NCI-H187 (cell line): ENCODE data around the gene MGAT3.

Experiments used
- DNase-seq, 2 experiments: peaks; one replicate each; lab custom pipeline; 2025; lab: John Stamatoyannopoulos, UW

The MGAT3 gene

GRCh38 chr22:39471381-39472141 lies 14.7 kb downstream of the MGAT3 start:
- DNase-seq, result no peak

DNA sequence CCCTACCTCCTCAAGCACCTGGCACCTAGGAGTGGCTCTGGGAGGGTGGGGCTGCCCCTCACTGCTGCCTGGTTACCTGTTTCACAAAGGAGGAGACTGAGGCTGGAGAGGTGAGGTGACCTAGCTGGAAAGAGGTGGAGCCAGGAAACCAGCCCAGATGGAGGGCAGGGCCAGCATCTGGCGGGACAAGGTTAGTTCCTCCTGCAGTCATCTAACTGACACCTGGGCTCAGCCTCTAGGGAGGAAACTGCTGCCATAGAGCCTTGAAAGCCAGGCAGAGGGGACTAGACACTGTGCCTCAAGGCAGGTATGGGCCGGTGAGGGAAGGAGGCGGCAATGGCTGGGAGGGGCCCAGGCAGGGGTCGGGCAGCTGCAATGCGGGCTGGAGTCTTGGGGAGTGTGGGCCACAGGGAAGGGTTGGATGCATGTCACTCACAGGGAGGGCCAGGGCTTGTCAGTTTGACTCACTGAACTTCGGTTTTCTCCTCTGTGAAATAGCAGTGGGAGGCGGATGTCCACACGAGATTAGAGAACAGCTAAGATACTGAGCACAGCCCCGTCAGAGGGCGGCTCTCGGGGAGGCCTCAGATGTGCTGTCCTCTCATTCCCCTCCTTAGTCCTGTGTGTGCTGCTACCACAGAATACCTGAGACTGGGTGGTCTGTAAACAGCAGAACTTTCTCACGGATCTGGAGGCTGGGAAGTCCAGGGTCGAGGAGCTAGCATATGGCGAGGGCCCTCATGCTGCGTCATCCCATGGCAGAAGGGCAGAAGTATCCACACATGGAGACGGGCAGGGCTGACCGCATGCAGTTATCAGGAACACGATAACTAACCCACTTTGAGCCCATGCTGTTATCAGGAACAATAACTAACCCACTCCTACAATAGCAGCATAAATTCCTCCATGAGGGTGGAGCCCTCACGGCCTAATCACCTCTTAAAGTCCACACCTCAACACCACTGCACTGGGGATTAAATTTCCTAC lies 16.1 kb downstream of the MGAT3 start:
- DNase-seq, result peak; percentile 16 to 50

- DNase-seq, result no peak
Observed at GRCh38 chr22:39473851-39474250, 17.0 kb downstream of the MGAT3 start.

DNA sequence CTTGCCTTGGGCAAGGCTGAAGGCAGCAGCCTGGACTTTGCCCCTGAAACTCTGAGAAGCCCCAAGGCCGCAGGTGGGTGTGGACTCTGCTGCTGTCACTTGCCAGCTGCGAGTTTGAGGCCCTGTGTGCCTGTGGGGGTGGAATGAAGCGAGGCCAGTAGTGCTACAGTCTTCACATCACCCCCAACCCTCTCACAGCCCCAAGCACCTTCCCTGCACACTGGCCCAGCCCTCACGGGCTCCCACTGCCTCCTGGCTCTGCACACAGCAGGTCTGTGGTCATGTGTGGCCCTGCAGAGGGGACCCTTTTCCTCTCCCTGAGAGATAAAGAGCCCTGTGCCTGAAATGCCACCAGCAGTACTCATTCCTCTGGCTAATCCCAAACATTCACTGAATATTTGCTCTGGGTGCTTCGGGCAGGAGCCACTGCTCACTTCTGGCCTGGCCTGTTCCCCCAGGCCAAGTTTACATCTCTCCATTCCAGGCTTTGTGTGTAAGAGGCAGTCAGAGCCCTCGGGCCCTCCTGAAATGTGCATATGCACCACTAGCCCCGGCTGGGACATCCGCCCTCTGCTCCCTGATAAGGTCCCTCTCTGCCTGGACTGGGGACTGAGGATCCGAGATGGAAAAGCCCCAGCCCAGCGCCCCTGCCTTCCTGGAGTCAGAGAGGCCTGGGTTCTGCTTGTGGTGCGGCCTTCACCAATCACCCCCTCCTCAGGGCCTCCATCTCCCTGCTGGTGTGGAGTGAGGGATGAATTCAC lies 17.7 kb downstream of the MGAT3 start:
- DNase-seq, result no peak

- no peak for DNase-seq
Observed at GRCh38 chr22:39475337-39475736, 18.5 kb downstream of the MGAT3 start.

- no peak for DNase-seq
Observed at GRCh38 chr22:39475902-39476301, 19.1 kb downstream of the MGAT3 start.

- no peak for DNase-seq
Observed at GRCh38 chr22:39476664-39477063, 19.9 kb downstream of the MGAT3 start.

GRCh38 chr22:39477542-39477941 lies 20.7 kb downstream of the MGAT3 start:
- DNase-seq, result no peak

DNA sequence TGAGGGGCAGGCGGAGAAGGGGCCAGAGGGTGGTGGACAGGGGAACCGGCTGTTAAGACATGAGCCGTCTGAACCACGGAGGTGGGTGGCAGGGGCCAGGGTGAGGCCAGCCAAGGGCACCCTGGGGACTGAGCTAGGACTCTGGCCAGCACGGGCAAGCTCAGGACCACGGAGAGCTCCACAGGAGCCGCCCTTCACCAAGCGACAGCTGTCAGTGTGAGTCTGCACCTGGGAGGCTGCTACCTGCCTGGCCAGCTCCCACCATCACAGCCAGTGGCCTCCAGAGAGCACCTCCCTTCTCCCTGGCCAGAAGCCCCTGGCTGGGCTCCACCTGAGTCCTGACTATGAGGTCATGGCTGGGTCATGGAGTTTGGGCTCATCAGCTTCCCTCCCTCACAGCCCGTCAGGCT lies 21.6 kb downstream of the MGAT3 start:
- no peak for DNase-seq

DNA sequence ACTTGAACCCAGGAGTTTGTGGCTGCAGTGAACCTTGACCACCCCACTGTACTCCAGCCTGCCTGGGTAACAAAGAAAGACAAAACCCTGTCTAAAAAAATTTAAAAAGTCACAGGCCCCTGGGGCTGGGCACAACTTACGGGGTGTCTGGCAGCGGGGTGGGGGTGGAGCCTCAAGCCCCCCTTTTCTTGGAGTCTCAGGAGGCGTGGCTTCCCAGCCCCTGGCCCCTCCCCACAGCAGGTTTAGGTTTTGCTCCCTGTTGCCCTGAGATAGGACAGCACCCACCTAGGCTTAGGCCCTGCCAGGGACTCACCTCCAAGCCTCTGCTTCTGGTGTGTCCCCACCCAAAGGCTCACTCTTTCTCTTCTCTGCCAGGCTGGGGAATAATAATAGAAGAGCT lies 22.4 kb downstream of the MGAT3 start:
- no peak for DNase-seq

- no peak for DNase-seq
Observed at GRCh38 chr22:39480557-39480956, 23.7 kb downstream of the MGAT3 start.

DNA sequence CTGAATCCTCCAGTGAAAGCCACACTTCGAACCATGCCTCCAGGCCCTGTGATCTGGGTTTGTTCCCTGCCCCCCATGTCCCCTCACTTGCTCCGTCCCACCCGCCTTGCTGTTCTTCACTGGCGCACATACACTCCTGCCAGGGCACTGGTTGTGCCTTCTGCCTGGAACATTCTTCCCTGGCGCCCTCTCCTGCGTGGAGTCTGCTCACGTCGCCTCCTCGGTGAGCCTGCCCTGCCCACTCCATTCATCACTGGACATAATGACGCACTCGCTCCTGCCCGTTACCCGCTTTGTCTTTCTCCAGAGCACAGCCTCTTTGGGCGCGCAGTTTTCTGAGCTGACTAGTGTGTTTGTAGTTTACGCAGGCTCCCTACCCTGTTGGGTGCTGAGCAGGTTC lies 24.2 kb downstream of the MGAT3 start:
- no peak for DNase-seq

DNA sequence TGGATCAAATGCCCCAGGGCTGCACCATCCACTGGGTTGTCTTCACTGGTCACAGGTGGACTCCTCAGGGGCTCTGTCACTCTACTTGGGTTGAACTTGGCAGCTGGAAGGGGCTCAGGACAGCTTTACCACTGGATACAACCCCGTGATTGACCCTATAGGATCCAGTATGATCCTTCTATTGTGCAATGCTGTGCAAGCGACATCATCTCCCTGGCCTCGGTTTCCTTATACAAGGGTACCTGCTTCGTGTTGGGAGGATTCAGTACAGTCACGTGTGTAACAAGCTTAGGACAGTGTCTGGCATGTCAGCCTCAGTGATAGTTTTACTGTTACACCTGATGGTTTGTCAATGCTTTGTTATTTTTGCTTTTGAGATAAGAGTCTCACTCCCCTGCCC lies 24.8 kb downstream of the MGAT3 start:
- DNase-seq, result no peak

- DNase-seq, result no peak
Observed at GRCh38 chr22:39482768-39483167, 26.0 kb downstream of the MGAT3 start.

GRCh38 chr22:39486951-39487825 lies 30.4 kb downstream of the MGAT3 start:
- DNase-seq, result no peak

GRCh38 chr22:39487826-39488520 lies 31.2 kb downstream of the MGAT3 start:
- DNase-seq, result no peak

- no peak for DNase-seq
Observed at GRCh38 chr22:39488563-39489083, 31.8 kb downstream of the MGAT3 start.

- DNase-seq, result no peak
Observed at GRCh38 chr22:39489094-39490068, 32.6 kb downstream of the MGAT3 start.

DNA sequence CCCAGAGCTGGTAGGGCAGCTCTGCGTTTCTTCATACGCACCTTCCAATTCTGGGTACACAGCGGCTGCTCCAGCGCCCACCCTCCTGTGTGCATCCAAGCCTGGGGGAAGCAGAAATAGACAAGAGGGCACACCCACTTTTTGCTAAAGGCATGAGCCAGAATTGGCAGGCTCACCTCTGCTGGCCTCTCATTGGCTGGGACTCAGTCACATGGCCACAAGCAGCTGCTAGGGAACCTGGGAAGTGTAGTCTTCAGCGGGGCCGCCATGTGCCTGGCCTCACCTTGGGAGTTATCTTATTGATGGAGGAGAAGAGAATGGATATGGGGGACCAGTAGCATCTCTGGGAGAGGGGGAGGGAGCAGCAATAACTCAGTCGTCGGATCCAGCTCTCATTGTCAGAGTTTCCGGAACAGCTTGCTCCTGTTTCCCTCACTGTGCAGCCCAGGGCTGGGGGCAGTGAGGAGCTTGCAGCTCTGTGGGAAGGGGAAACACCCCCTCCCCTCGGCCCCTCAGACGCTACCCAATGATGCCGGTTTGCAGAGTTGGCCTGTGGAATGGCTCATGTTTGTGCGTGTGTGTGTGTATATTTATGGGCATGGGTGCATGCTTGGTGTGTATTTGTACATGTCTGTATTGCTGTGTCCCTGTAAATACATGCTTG lies 33.5 kb downstream of the MGAT3 start:
- DNase-seq, result peak in 1 of 2 experiments; percentile 74
